ENCODE results near the gene DCAF11. TPM values are rescaled to one million over a fixed set of nuclear protein-coding genes. Genes with fewer than 3 reads are reported as not detected.
A peak's percentile ranks its signal among the peaks of the same experiment; 100 is the strongest.

DCAF11 gene
- total and polyA plus RNA-seq, 2 of the 13 experiments (the other 11 are each of a cell fraction or from before 2014, with no cell fraction given), result 150 to 257 TPM

- TF ChIP-seq ZNF317 (CRISPR knock-in tag; IDR thresholded peaks at IDR 0.05) (no peak), STAG1 (CRISPR knock-in tag; IDR thresholded peaks at IDR 0.05) (no peak), PRMT3 (CRISPR knock-in tag; IDR thresholded peaks at IDR 0.05; ENCODE audit: borderline replicate concordance, low read depth) (no peak), KDM5A (IDR thresholded peaks at IDR 0.05; ENCODE audit: borderline replicate concordance, low read length) (no peak), POLR2AphosphoS5 (IDR thresholded peaks at IDR 0.05; ENCODE audit: low read depth, low read length) (no peak), ZNF281 (CRISPR knock-in tag; IDR thresholded peaks at IDR 0.05; ENCODE audit: borderline replicate concordance) (peak; percentile 27; the same call in 1 of the 2 replicates), ZIK1 (CRISPR knock-in tag; IDR thresholded peaks at IDR 0.05; ENCODE audit: borderline replicate concordance, low read depth) (no peak), ZBTB42 (CRISPR knock-in tag; IDR thresholded peaks at IDR 0.05) (peak; percentile 92; the same call in 1 of the 2 replicates), ZNF570 (CRISPR knock-in tag; IDR thresholded peaks at IDR 0.05; ENCODE audit: borderline replicate concordance) (no peak), SSRP1 (CRISPR knock-in tag; IDR thresholded peaks at IDR 0.05) (no peak), EHMT2 (IDR thresholded peaks at IDR 0.05; ENCODE audit: borderline replicate concordance, low read depth, low read length) (no peak; the same call in 1 of the 2 replicates), ASH2L (IDR thresholded peaks at IDR 0.05; ENCODE audit: insufficient read length, low read depth, low read length) (no peak), SNRNP70 (IDR thresholded peaks at IDR 0.05; ENCODE audit: low read depth, low read length) (no peak), ZNF614 (CRISPR knock-in tag; IDR thresholded peaks at IDR 0.05; ENCODE audit: borderline replicate concordance) (peak; percentile 65; the same call in 1 of the 2 replicates), KMT2B (CRISPR knock-in tag; IDR thresholded peaks at IDR 0.05) (no peak), ZNF7 (CRISPR knock-in tag; IDR thresholded peaks at IDR 0.05) (no peak), NFIB (CRISPR knock-in tag; IDR thresholded peaks at IDR 0.05; ENCODE audit: borderline replicate concordance) (0 out of 2 replicates have a peak, but pooled peaks have one; percentile 27), ZNF232 (CRISPR knock-in tag; IDR thresholded peaks at IDR 0.05; ENCODE audit: borderline replicate concordance) (no peak; the same call in 1 of the 2 replicates), ZNF816 (CRISPR knock-in tag; IDR thresholded peaks at IDR 0.05; ENCODE audit: borderline replicate concordance) (no peak), ETV5 (CRISPR knock-in tag; IDR thresholded peaks at IDR 0.05; ENCODE audit: borderline replicate concordance) (peak; percentile 54)
- TF ChIP-seq, protein P1, sequence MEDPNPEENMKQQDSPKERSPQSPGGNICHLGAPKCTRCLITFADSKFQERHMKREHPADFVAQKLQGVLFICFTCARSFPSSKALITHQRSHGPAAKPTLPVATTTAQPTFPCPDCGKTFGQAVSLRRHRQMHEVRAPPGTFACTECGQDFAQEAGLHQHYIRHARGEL (CRISPR knock-in tag; IDR thresholded peaks at IDR 0.05), result no peak
- TF ChIP-seq, protein P2, sequence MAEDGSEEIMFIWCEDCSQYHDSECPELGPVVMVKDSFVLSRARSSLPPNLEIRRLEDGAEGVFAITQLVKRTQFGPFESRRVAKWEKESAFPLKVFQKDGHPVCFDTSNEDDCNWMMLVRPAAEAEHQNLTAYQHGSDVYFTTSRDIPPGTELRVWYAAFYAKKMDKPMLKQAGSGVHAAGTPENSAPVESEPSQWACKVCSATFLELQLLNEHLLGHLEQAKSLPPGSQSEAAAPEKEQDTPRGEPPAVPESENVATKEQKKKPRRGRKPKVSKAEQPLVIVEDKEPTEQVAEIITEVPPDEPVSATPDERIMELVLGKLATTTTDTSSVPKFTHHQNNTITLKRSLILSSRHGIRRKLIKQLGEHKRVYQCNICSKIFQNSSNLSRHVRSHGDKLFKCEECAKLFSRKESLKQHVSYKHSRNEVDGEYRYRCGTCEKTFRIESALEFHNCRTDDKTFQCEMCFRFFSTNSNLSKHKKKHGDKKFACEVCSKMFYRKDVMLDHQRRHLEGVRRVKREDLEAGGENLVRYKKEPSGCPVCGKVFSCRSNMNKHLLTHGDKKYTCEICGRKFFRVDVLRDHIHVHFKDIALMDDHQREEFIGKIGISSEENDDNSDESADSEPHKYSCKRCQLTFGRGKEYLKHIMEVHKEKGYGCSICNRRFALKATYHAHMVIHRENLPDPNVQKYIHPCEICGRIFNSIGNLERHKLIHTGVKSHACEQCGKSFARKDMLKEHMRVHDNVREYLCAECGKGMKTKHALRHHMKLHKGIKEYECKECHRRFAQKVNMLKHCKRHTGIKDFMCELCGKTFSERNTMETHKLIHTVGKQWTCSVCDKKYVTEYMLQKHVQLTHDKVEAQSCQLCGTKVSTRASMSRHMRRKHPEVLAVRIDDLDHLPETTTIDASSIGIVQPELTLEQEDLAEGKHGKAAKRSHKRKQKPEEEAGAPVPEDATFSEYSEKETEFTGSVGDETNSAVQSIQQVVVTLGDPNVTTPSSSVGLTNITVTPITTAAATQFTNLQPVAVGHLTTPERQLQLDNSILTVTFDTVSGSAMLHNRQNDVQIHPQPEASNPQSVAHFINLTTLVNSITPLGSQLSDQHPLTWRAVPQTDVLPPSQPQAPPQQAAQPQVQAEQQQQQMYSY (CRISPR knock-in tag; IDR thresholded peaks at IDR 0.05), result no peak
These were observed 47.2 kb upstream of the DCAF11 start (continued) for GRCh38 chr14:24067133-24068082.
